Measurements from ENCODE around the gene CFAP74. TPM values are rescaled to one million over a fixed set of nuclear protein-coding genes. Genes with fewer than 3 reads are reported as not detected.

Gene CFAP74
- total RNA-seq, 2 donors from 2014 or later, result not detected

DNA sequence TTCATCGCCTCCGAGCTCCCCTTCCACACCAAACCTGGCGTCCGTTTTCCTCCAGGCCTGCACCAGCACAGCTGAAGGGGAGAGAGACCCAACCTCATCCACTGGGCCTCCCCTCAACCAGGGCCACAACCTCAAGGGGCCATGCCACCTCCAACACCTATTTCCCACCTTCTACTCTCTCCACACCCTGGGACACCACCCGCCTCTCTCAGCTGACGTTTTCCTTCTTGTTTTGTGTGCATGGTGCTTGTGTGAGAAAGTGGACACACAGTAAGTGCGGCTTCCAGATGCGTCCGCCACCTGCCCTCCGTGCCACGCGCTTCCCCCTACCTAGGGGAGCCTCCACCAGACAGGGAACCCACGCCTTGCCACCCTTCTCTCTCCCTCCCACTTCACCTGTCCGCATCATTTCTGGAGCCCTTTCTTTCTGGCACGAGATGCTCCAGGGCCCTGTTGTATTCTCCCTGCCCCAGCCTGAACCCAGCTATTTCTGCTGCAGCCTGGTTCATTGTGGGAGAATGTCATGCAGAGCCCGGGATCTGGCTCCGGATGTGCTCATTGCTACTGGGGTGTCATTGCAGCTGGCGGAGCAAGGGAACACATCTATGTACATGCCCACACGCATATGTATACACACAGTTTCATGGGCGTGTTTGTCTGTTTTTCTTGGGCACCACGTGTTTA is 111.4 kb downstream of the CFAP74 start:
- TF ChIP-seq, protein P1, sequence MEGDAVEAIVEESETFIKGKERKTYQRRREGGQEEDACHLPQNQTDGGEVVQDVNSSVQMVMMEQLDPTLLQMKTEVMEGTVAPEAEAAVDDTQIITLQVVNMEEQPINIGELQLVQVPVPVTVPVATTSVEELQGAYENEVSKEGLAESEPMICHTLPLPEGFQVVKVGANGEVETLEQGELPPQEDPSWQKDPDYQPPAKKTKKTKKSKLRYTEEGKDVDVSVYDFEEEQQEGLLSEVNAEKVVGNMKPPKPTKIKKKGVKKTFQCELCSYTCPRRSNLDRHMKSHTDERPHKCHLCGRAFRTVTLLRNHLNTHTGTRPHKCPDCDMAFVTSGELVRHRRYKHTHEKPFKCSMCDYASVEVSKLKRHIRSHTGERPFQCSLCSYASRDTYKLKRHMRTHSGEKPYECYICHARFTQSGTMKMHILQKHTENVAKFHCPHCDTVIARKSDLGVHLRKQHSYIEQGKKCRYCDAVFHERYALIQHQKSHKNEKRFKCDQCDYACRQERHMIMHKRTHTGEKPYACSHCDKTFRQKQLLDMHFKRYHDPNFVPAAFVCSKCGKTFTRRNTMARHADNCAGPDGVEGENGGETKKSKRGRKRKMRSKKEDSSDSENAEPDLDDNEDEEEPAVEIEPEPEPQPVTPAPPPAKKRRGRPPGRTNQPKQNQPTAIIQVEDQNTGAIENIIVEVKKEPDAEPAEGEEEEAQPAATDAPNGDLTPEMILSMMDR (IDR thresholded peaks at IDR 0.05), result no peak
- ATAC-seq (ENCODE audit: insufficient number of reproducible peaks, low FRiP score, low read depth), result no peak
- Histone ChIP-seq H3K4me3 (peak overlapping the region; percentile 97), H3K36me3 (no peaks in the 10 kb centered on the region), H3K27me3 (replicated peaks; ENCODE audit: insufficient read depth) (no peaks in the 10 kb centered on the region), H3K27ac (peak overlapping the region; percentile 50 to 81), H3K9me3 (no peaks in the 10 kb centered on the region), H3K4me1 (ENCODE audit: control insufficient read depth in 1 of 2, low read depth in 2 of 2) (peaks cover 22 to 60% of the 10 kb centered on the region in 2 donors)
- DNase-seq (ENCODE audit: low spot score), result no peak

DNA sequence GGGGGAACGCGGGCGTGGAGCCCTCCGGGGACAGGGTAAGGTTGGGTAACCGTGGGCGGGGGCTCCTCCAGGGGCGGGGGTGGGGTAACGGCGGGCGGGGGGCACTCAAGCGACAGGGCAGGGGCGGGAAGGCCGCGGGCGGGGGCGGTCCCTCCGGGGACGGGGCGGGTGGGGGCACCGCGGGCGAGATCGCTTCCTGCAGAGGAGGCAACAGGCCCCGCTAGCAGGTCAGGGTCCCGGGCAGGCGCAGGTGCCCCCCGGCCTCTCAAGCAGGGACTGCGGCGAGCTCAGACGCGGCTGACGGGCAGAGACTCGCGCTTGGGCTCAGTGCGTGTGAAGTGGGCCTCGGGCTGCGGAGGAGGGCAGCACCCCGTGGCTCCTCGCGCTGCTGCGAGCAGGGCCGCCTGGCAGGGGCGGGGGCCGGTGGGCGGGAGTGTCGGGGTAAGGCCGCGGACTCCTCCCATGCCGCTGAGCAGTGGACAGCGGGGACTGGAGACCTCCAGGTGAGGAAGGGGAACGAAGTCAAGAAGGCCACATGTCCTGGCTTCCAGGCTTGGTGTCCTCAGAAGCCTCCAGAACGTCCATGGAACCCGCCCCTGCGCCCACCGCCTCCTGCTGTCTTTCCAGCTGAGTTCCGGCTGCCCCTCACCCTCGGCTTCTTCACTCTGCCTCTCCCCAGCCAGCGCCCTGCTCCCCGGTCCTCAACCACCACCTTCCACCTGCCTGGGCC is 112.1 kb downstream of the CFAP74 start:
- Histone ChIP-seq H3K4me1 (ENCODE audit: control insufficient read depth in 1 of 2, low read depth in 2 of 2) (peaks cover 29 to 67% of the 10 kb centered on the region in 2 donors), H3K27ac (peak overlapping the region; percentile 81 to 93), H3K4me3 (peak overlapping the region; percentile 97), H3K9me3 (no peaks in the 10 kb centered on the region), H3K27me3 (replicated peaks; ENCODE audit: insufficient read depth) (no peaks in the 10 kb centered on the region), H3K36me3 (no peaks in the 10 kb centered on the region)
- DNase-seq (ENCODE audit: low spot score), result no peak
- TF ChIP-seq, protein P1 (IDR thresholded peaks at IDR 0.05), result no peak
- peak; percentile 9 for ATAC-seq (ENCODE audit: insufficient number of reproducible peaks, low FRiP score, low read depth)

- ATAC-seq (ENCODE audit: insufficient number of reproducible peaks, low FRiP score, low read depth) (peak; percentile 81), DNase-seq (ENCODE audit: low spot score) (no peak)
- Histone ChIP-seq H3K27ac (peak within 1 kb of the TSS; percentile 81 to 93), H3K4me1 (ENCODE audit: control insufficient read depth in 1 of 2, low read depth in 2 of 2) (peaks cover 36 to 75% of the 10 kb centered on the region in 2 donors), H3K27me3 (replicated peaks; ENCODE audit: insufficient read depth) (no peaks in the 10 kb centered on the region), H3K36me3 (no peaks in the 10 kb centered on the region), H3K4me3 (peak within 1 kb of the TSS; percentile 97), H3K9me3 (no peaks in the 10 kb centered on the region)
- TF ChIP-seq, protein P1 (IDR thresholded peaks at IDR 0.05), result no peak
Observed at GRCh38 chr1:1890506-1891348, 112.9 kb downstream of the CFAP74 start, which contains the start of gene GNB1. TSS of gene GNB1 (minus strand) at chr1:1891087. CDS start at chr1:1825453, 65,634 bp downstream.

- peaks cover 34 to 70% of the 10 kb centered on the region in 2 donors for H3K4me1 ChIP-seq (ENCODE audit: control insufficient read depth in 1 of 2, low read depth in 2 of 2)
- no peak for DNase-seq (ENCODE audit: low spot score)
- no peak for ATAC-seq (ENCODE audit: insufficient number of reproducible peaks, low FRiP score, low read depth)
- H3K27me3 ChIP-seq (replicated peaks; ENCODE audit: insufficient read depth), result no peaks in the 10 kb centered on the region
- H3K36me3 ChIP-seq, result no peaks in the 10 kb centered on the region
- H3K27ac ChIP-seq, result peak overlapping the region; percentile 67 to 79
- no peaks in the 10 kb centered on the region for H3K9me3 ChIP-seq
- peak overlapping the region; percentile 97 for H3K4me3 ChIP-seq
- TF ChIP-seq, protein P1 (IDR thresholded peaks at IDR 0.05), result no peak
Observed at GRCh38 chr1:1889847-1890505, 113.6 kb downstream of the CFAP74 start.

All from thoracic aorta (tissue), 2 donors.